Suppressor macrophage treated with lipopolysaccharide for 1 hour (primary cell): ENCODE measurements around the gene CYP4F22.

ENCODE experiments used
- DNase-seq, 3 donors: peaks; one replicate each; pipeline ENCODE4 v3.0.0-alpha.2; 2020 to 2022

The CYP4F22 gene

DNA sequence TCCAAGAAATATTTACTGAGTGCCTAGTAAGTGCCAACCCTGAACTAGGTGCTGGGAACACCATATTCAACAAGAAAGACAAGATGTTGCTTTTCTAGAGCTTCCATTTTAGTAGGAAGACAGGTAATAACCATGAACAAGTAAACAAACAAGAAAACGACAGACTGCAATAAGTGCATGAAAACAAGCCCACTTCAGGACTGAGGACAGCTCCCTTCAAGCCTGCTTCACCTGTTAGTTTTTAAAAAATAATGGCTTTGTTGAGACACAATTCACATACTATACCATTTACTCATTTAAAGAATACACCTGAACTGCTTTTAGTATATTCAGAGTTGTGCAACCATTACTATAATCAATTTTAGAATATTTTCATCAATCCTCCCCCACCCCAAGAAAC, 30.4 kb downstream of the CYP4F22 start:
- DNase-seq = peak in 1 of 3 donors; percentile 13

GRCh38 chr19:15539638-15540037, 31.3 kb downstream of the CYP4F22 start:
- no peak for DNase-seq

DNA sequence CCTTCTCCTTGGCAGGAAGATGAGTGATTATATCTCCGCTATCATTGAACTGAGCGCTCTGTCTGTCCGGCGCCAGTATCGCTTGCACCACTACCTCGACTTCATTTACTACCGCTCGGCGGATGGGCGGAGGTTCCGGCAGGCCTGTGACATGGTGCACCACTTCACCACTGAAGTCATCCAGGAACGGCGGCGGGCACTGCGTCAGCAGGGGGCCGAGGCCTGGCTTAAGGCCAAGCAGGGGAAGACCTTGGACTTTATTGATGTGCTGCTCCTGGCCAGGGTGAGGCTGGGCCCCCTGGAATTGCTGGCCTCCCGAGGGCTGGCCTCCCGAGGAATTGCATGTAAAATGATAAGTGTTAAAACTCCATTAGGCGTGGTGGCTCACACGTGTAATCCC, 32.1 kb downstream of the CYP4F22 start:
- no peak for DNase-seq

- no peak for DNase-seq
Observed at GRCh38 chr19:15544283-15544682, 36.0 kb downstream of the CYP4F22 start.

DNA sequence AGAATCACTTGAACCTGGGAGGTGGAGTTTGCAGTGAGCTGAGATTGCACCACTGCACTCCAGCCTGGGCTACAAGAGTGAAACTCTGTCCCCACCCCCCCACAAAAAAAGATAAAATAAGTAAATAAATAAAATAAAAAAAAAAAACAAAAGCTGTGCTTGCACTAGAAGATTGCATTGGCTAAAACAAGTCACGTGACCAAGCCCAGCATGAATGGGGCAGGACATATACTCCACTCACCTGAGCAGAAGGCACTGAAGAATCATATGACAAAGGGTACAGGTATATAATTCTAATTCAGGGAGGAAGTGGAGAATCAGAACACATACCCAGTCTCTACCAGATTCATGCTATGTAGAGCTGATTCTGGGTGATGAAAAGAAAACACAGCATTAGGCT, 36.6 kb downstream of the CYP4F22 start:
- DNase-seq = no peak

GRCh38 chr19:15548648-15549047, 40.3 kb downstream of the CYP4F22 start:
- no peak for DNase-seq

- DNase-seq = no peak
Observed at GRCh38 chr19:15549581-15549980, 41.3 kb downstream of the CYP4F22 start.

DNA sequence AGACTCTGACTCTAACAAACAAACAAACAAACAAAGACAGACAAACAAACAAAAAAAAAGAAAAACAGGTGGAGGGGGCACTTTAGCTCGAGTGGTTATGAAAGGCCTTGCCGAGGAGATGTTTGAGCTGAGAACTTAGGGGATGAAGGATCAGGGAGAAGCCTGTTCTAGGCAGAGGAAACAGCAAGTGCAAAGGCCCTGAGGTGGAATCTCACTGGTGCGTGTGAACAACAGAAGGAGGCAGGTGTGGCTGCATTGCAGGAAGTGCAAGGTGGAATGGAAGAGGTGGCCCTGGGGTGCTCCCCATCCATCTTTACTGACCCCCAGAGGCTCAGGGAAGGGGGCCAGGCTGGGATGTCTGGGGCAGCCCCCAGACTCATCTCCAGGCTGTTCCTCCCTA, 41.9 kb downstream of the CYP4F22 start:
- DNase-seq = no peak

DNA sequence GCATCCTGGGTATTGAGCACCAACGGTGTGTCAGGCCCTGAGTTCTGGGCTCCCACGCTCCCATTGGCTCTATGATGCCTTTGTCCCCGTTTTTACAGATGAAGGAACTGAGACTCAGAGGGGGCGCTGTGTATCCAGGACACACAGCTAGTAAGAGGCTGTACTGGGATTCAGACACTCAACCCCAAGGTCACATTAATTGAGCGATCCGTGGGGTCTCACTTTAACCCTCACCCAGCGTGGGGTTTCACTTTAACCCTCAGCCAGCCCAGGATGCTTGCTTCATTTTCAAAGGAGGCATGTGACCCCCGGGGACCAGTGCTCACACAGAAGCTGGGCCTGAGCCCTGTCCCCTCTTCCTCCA, 42.6 kb downstream of the CYP4F22 start:
- peak in 2 of 3 donors; percentile 19 to 20 for DNase-seq

GRCh38 chr19:15551293-15552004, 43.1 kb downstream of the CYP4F22 start:
- DNase-seq = peak; percentile 29 to 44 (median 38)

- DNase-seq = no peak
Observed at GRCh38 chr19:15555021-15555420, 46.7 kb downstream of the CYP4F22 start.

GRCh38 chr19:15555759-15556633, 47.7 kb downstream of the CYP4F22 start:
- peak; percentile 94 to 96 (median 96) for DNase-seq

DNA sequence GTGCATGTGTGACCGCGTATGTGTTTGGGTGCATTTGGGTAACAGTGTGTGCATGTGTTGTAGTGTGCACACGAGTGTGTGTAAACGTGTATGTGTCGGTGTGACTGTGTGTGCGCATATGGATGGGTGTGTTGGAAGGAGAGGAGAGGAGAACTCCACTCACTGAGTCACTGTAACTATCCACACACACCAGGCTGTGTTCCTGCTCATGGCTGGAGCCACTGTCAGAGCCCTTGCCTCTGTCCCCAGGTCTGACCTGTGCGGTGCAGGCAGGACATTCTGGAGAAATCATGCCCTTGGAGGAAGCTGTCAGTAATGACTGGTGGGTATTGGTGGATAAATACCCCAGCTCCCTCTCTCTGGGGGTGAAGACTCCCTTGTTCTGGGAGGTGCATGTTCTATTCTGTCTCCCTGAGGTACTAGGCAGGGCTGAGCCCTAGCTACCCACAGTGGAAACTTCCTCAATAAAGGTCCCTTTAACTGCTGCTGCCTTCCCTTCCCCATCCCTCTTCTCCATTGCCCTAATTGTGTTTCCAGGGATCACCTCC, 48.4 kb downstream of the CYP4F22 start:
- DNase-seq = no peak

GRCh38 chr19:15557223-15557622, 48.9 kb downstream of the CYP4F22 start:
- DNase-seq = no peak

DNA sequence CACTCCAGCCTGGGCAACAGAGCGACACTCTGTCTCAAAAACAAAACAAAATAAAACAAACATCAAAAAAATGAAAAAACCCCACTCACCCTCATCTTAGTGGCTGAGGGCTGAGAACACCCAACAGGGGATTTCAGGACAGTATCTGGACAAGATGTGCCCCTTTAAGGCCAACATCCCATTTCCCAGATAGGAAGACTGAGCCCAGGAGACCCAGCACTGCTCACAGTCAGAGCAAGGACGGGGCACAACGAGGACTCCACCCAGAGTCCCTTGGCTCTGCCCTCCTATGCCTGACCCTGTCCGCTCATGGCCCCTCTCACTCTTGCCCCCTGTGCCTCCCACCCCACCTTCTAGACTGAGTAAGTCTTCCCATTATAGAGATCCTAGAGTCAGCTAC, 53.8 kb downstream of the CYP4F22 start:
- DNase-seq = no peak

- no peak for DNase-seq
Observed at GRCh38 chr19:15562861-15563260, 54.5 kb downstream of the CYP4F22 start.

DNA sequence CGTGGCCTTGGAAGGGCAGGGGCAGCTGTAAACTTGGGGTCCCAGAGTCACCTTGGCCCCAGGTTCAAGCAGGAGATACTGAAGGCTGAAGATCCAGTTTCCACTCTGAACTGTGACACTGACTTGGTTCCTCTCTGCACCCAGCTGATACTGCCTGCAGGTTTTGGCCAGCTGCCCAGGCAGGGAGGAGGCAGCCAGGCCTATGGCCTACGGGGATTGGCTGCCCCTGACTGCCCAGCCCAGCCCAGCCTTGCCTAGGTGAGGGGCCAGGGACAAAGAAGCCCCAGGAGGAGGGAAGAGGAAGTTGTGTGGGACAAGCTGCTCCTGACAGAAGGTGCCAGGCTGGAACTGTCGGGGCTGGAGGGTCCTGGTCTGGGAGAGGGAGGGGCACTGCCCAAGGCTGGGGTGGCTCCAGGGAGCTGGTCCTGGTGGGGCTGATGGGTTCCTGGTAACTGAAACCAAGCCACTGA, 55.0 kb downstream of the CYP4F22 start:
- peak in 1 of 3 donors; percentile 18 for DNase-seq

DNA sequence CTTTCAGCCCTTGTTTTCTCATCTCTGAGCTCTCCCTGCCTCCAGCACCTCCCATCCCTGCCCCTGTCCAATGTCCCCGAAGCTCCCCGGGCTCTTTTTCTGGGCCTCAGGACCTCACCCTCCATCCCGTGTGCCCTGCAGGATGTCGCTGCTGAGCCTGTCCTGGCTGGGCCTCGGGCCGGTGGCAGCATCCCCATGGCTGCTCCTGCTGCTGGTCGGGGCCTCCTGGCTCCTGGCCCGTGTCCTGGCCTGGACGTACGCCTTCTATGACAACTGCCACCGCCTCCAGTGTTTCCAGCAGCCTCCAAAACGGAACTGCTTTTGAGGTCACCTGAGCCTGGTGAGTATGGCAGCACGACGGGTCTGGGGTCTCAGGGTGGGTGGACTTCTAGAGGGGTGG, 55.6 kb downstream of the CYP4F22 start:
- DNase-seq = no peak

- no peak for DNase-seq
Observed at GRCh38 chr19:15564534-15565168, 56.3 kb downstream of the CYP4F22 start.

DNA sequence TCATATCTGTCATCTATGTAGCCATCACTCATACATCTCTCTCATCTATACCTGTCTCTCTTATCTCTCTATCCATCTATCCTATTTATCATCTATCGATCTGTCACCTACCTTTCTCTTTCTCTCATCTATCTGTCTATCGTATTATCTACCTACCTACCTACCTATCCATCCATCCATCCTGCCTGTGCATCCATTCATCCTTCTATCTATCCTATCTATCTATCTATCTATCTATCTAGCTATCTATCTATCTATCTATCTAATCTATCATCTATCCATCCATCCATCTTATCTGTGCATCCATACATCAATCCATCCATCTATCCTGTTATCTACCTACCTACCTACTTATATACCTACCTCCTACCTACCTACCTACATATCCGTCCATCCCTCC, 62.1 kb downstream of the CYP4F22 start:
- no peak for DNase-seq

DNA sequence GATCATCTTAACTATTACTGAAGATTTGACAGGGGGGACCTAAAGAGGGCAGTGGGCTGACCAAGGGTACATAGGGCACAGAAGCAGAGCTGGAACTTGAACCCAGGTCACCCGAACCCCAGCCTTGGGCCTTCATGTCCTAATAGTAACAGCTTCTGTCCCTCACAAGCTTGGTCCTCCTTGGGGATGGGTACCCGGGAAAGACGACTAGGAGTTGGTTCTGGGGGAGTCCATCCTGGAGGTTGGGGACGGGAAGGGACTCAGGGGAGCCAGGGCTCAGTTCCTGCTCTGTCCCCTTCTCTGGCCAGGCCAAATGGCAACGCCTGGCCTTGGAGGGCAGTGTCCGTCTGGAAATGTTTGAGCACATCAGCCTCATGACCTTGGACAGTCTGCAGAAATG, 67.1 kb downstream of the CYP4F22 start:
- no peak for DNase-seq

DNA sequence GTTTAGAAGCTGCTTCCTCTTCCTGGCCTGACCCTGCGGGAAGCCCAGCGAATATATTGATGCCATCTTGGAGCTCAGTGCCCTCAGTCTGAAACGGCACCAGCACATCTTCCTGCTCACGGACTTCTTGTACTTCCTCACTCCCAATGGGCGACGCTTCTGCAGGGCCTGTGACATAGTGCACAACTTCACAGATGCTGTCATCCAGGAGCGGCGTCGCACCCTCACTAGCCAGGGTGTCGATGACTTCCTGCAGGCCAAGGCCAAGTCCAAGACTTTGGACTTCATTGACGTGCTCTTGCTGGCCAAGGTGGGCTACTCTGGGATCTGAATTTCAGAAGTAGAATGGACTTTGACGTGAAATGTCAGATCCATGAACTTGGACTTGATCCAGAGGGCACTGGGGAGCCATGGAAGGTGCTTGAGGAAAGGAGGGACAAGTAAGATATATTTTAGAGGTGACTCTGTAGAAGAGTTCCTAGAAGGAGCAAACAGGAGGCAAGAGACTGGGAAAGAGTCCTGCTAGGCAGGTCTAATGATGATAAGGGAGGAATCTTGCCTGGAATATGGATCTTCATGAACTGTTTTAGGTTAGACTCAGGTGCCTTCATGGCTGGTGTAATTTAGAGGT, 68.3 kb downstream of the CYP4F22 start:
- DNase-seq = no peak
